Omental fat pad (tissue), 4 donors: ENCODE measurements around the gene KSR1. TPM values are rescaled to one million over a fixed set of nuclear protein-coding genes. Genes with fewer than 3 reads are reported as not detected.

Experiments used
- ATAC-seq: fragments of 150-250 bp; one replicate; pipeline ENCODE4 v1.9.1; 2016; ENCODE audit warnings: mild to moderate bottlenecking, moderate library complexity; ENCODE audit not compliant: low FRiP score
- DNase-seq: peaks from one replicate; pipeline ENCODE4 v3.0.0-alpha.2; 2019; ENCODE audit warnings: low spot score
- total RNA-seq, 4 donors: library from RNA; depleted of rRNA; stranded (reverse); fragments of >200 nt; gene quantifications; one replicate each; pipeline ENCODE4 v1.1.0, GENCODE V29; 2016
- TF ChIP-seq, protein P1 (sequence below), 3 donors: fragments of 450-650 bp; IDR thresholded peaks; one replicate each; pipeline ENCODE4 v1.5.1; 2016 to 2017; ENCODE audit warnings: antibody characterized with exemption in 3 of 3, mild to moderate bottlenecking in 3 of 3, moderate library complexity in 2 of 3

KSR1 gene
- total RNA-seq, 4 donors from 2014 or later, result 25.8 to 42.3 (median 33.9) TPM

DNA sequence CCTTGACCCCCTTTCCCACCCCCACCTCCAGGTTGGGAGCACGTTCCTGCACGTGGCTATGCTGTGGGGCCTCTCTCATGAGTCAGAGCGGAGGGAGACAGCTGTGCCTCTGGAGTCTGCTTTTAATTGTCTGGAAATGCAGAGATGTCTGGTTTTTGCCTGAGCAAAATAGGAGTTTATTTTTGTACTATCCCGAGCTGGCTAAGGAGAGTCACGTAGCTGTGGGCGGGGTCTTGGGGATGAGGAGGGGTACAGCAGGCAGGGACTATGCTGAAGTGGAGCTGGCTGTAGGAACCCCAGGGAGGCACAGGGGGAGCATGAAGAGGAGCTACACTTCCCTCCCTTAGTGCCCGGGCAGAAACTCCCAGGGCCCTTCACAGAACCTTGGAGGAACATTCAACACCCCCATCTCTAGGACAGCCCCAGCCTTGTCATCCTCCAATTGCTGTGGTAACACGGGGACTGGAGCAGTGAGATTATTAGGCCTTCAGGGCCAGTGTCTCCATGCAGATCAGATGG lies 130.0 kb downstream of the KSR1 start:
- no peak for DNase-seq
- ATAC-seq, result no peak

DNA sequence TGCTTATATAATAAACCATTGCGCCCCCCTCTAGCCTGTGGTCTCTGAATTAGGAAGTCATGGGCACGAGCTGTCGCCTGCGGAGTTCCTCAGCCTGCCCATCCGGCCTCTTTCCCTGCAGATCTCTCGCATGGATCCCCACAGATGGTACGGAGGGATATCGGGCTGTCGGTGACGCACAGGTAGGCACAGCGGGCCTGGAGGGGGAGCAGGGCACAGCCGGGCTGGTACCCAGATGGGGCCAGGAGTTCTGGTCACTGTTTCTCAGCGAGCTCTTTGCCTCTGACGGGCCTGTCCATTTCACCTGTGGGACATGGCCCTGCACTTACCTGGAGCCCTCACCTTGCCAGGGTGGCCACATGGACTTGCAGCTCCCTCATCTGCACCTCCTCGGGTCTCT lies 132.1 kb downstream of the KSR1 start:
- ATAC-seq (no peak), DNase-seq (no peak)
- TF ChIP-seq, protein P1, sequence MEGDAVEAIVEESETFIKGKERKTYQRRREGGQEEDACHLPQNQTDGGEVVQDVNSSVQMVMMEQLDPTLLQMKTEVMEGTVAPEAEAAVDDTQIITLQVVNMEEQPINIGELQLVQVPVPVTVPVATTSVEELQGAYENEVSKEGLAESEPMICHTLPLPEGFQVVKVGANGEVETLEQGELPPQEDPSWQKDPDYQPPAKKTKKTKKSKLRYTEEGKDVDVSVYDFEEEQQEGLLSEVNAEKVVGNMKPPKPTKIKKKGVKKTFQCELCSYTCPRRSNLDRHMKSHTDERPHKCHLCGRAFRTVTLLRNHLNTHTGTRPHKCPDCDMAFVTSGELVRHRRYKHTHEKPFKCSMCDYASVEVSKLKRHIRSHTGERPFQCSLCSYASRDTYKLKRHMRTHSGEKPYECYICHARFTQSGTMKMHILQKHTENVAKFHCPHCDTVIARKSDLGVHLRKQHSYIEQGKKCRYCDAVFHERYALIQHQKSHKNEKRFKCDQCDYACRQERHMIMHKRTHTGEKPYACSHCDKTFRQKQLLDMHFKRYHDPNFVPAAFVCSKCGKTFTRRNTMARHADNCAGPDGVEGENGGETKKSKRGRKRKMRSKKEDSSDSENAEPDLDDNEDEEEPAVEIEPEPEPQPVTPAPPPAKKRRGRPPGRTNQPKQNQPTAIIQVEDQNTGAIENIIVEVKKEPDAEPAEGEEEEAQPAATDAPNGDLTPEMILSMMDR (IDR thresholded peaks at IDR 0.05), result no peak

More for the DNA sequence above, 130.0 kb downstream of the KSR1 start:
- TF ChIP-seq, protein P1 (IDR thresholded peaks at IDR 0.05), result no peak

DNA sequence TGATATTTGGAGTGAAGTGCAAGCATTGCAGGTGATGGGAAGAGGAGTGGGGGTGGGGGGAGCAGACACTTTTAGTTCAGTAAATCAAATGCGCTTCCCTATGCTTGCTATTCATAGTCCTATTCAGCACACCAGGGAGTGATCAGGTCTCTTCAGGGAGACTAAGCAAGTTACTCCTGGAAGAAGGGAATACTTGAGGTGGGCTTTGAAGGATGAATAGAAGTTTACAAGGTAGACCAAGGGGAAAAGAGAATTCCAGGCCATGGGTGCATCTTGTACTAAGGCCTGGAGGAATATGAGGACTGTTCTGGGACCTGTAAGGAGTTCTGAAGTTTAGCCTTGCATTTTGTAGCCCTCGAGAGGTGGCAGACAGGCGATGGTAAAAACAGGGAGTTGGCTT lies 134.6 kb downstream of the KSR1 start:
- TF ChIP-seq, protein P1 (IDR thresholded peaks at IDR 0.05), result no peak
- ATAC-seq, result no peak
- DNase-seq, result no peak

DNA sequence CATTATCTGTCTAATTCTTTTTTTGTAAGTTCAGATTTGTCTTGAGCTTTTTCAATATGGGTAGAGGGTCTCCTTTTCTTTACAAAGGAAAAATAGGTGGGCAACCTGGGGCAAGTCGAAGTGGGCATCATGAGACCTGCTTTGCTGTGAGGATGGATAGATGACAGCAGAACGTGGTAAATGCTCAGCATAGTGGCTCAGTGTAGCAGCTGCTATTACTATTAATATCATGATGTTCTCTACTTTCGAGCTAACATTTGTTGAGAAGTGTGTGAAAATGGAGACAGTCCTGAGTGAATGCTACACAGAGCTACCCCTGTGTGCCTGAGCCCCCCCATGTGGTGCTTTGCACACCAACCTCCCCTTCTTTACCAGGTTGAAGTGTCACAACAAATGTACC lies 135.7 kb downstream of the KSR1 start:
- TF ChIP-seq, protein P1 (IDR thresholded peaks at IDR 0.05), result no peak
- no peak for ATAC-seq
- no peak for DNase-seq

DNA sequence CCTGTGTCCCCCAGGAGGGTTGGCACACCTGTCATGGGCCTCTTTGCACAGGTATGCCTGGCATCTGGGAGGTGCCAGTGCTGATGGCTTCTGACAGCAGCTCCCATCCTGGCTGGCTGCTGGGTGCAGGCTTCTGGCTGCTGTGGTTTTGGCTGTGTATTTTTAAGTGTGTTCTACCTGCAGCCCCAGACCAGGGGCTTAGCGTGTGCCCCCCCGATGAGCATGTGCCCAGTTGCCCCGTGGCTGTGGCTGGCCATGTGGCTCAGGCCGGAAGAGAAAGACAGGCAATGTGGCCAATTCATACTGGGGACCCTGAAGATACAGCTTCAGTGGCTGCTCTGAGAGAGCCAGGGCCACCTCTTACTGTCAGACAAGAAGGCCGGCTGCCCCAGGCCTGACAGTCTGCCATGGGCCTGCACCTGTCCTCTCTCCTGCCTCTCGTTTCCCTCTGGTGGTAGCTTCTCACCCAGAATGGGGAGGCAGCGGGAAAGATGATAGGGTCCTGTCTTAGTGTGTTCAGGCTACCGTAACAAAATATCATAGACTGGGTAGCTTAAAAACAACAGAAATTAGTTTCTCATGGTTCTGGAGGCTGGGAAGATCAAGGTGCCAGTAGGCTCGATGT lies 137.1 kb downstream of the KSR1 start:
- DNase-seq (no peak), ATAC-seq (no peak)

DNA sequence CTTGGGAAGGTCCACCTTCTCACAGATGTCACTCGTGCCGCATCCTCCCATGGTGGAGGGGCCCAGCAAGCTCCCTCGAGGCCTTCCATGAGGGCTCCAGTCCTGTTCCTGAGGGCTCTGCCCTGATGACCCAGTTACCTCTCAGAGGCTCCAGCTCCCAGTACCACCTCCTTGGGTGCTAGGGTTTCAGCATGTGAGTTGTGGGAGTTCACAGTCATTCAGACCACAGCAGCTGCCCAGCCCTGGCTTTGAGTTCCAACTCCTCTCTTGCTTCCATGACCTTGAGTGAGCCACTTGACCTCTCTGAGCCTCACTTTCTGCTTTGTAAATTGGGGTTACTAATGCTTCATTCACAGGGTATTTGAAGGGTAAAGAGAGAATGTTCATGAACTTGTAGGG lies 137.6 kb downstream of the KSR1 start:
- ATAC-seq (no peak), DNase-seq (no peak)
- TF ChIP-seq, protein P1 (IDR thresholded peaks at IDR 0.05), result no peak

More for the DNA sequence above, 137.1 kb downstream of the KSR1 start:
- TF ChIP-seq, protein P1 (IDR thresholded peaks at IDR 0.05), result no peak

DNA sequence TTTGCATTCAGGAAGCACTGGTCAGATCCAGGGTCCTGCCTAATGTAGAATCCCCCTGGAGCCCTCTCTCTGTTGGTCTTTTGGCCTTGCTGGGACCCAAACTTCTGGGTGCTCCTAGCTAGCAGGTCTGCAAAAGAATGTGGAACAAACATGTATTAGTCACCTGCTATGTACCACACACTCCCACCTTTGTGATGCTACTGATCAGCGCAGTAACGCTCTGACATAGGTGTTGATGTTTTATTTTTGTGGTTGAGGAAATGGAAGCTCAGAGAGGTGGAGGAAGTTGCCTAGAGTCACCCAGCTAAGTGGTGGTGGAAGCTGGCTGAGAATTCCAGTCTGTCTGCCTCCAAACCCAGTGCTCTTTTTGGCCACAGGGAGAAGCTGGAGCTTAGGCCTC lies 139.0 kb downstream of the KSR1 start:
- DNase-seq (no peak), ATAC-seq (no peak)
- TF ChIP-seq, protein P1 (IDR thresholded peaks at IDR 0.05), result no peak
